Thymus (tissue), 11 donors: Measurements from ENCODE around the gene XYLB. TPM values are rescaled to one million over a fixed set of nuclear protein-coding genes. Genes with fewer than 3 reads are reported as not detected.
"Not testable (repeated sequence)": the region's sequence is repeated elsewhere in the genome, so short reads cannot be mapped to it uniquely, and the experiment has no call there.

Source experiments
- DNase-seq, 9 donors: peaks; one replicate each; pipeline ENCODE4 v3.0.0-alpha.2; 2013; ENCODE audit warnings: low spot score in 9 of 9, low read depth in 6 of 9, missing footprints in 1 of 9
- H3K27ac ChIP-seq, 2 donors: one replicate each; pipeline ENCODE4 v1.5.1; 2013; ENCODE audit warnings: control low read depth in 1 of 2, low read depth in 1 of 2, low read length in 1 of 2, mild to moderate bottlenecking in 1 of 2, moderate library complexity in 1 of 2
- H3K27me3 ChIP-seq, 2 donors: one replicate each; pipeline ENCODE4 v1.5.1; 2013; ENCODE audit warnings: low read length in 1 of 2; ENCODE audit not compliant: control insufficient read depth in 2 of 2, insufficient read depth in 1 of 2
- H3K36me3 ChIP-seq, 2 donors: one replicate each; pipeline ENCODE4 v1.5.1; 2013; ENCODE audit warnings: low read length in 1 of 2, mild to moderate bottlenecking in 1 of 2, moderate library complexity in 1 of 2; ENCODE audit not compliant: control insufficient read depth in 2 of 2, insufficient read depth in 2 of 2
- H3K4me1 ChIP-seq, 2 donors: one replicate each; pipeline ENCODE4 v1.5.1; 2013; ENCODE audit warnings: low read length in 2 of 2; ENCODE audit not compliant: control insufficient read depth in 2 of 2, insufficient read depth in 2 of 2
- H3K4me3 ChIP-seq, 2 donors: one replicate each; pipeline ENCODE4 v1.5.1; 2013; ENCODE audit warnings: low read length in 2 of 2, control low read depth in 1 of 2, mild to moderate bottlenecking in 1 of 2
- H3K9me3 ChIP-seq, 2 donors: one replicate each; pipeline ENCODE4 v1.5.1; 2013; ENCODE audit warnings: low read length in 1 of 2, mild to moderate bottlenecking in 1 of 2; ENCODE audit not compliant: control insufficient read depth in 2 of 2, insufficient read depth in 1 of 2
- WGBS: extraction: QIAGEN DNeasy Blood & Tissue Kit; methylation state at CpG from one replicate; pipeline ENCODE4 v1.1.7; 2013; 5-methylcytosine and 5-hydroxymethylcytosine counted together
- polyA plus RNA-seq: library from polyadenylated mRNA; stranded (reverse); fragments of 200-250 nt; gene quantifications from one replicate; pipeline ENCODE4 v1.2.3, GENCODE V29; 2013
- total RNA-seq: library from RNA; stranded (reverse); fragments of 120-200 nt; gene quantifications from one replicate; pipeline ENCODE4 v1.2.4, GENCODE V29; 2013
- donor health status: healthy.

Gene XYLB
- total and polyA plus RNA-seq, 2 donors = 0.43 to 2.2 TPM

DNA sequence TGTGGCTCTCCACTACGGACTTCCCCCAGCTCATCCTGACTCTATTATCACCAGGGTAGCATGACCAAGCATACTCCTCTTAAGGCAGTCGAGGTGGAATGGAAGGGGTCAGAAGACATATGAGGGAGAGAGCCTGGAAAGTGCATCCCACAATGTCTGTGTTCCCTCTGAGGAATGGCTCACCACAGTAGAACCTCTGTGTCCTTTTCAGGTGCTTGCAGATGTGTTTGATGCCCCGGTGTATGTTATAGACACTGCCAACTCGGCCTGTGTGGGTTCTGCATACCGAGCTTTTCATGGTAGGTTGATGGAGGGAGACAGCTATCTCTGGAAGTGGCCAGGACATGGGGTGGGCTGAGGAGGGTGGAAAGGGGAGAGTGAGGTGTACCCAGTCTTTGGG lies 50.3 kb downstream of the XYLB start:
- no peak overlapping the region for H3K27ac ChIP-seq
- H3K36me3 ChIP-seq = peaks cover 0 to 15% of the 10 kb centered on the region in 2 donors
- H3K4me1 ChIP-seq = no peaks in the 10 kb centered on the region
- DNase-seq = no peak
- no peak overlapping the region for H3K4me3 ChIP-seq
- whole genome bisulfite sequencing = 98% methylated on average over 5 of the region's 5 CpGs
- no peaks in the 10 kb centered on the region for H3K9me3 ChIP-seq
- no peaks in the 10 kb centered on the region for H3K27me3 ChIP-seq

- Histone ChIP-seq H3K4me3 (no peak overlapping the region), H3K36me3 (peaks cover 0 to 18% of the 10 kb centered on the region in 2 donors), H3K9me3 (no peaks in the 10 kb centered on the region), H3K27me3 (no peaks in the 10 kb centered on the region), H3K27ac (no peak overlapping the region), H3K4me1 (no peaks in the 10 kb centered on the region)
- WGBS = 92% methylated on average over 5 of the region's 5 CpGs
- DNase-seq = peak in 5 of 9 donors; percentile 22 to 58 (median 32)
Measured at GRCh38 chr3:38397320-38397719, 50.7 kb downstream of the XYLB start.

GRCh38 chr3:38401246-38401962 lies 54.8 kb downstream of the XYLB start:
- Histone ChIP-seq H3K36me3 (peaks cover 12 to 13% of the 10 kb centered on the region in 2 donors), H3K4me3 (no peak overlapping the region), H3K27ac (no peak overlapping the region), H3K27me3 (no peaks in the 10 kb centered on the region), H3K4me1 (no peaks in the 10 kb centered on the region), H3K9me3 (no peaks in the 10 kb centered on the region)
- 98% methylated on average over 4 of the region's 4 CpGs for WGBS
- DNase-seq = no peak

DNA sequence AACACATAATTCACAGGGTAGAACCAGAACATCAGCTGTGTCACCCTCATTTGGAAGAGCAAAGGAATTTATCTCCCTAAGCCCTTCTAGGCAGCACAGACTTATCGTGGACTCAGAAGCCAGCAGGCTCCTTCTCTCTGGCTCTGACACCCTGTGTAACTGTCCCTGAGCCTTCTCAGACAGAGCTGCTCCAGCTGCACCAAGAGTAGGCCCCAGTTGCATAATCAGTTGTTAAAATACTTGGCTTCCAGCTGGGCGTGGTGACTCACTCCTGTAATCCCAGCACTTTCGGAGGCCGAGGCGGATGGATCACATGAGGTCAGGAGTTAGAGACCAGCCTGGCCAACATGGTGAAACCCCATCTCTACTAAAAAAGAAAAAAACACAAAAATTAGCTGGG lies 57.7 kb downstream of the XYLB start:
- Histone ChIP-seq H3K4me3 (no peak overlapping the region), H3K27me3 (no peaks in the 10 kb centered on the region), H3K36me3 (peaks cover 12 to 13% of the 10 kb centered on the region in 2 donors), H3K4me1 (no peaks in the 10 kb centered on the region), H3K27ac (no peak overlapping the region), H3K9me3 (no peaks in the 10 kb centered on the region)
- no peak for DNase-seq
- 98% methylated on average over 5 of the region's 5 CpGs for WGBS

- no peak for DNase-seq
- Histone ChIP-seq H3K9me3 (no peaks in the 10 kb centered on the region), H3K36me3 (no peaks in the 10 kb centered on the region), H3K27ac (no peak overlapping the region), H3K4me3 (no peak overlapping the region), H3K4me1 (no peaks in the 10 kb centered on the region), H3K27me3 (no peaks in the 10 kb centered on the region)
- 91% methylated on average over 1 of the region's 1 CpG for WGBS
Measured at GRCh38 chr3:38411591-38411990, 65.0 kb downstream of the XYLB start.

DNA sequence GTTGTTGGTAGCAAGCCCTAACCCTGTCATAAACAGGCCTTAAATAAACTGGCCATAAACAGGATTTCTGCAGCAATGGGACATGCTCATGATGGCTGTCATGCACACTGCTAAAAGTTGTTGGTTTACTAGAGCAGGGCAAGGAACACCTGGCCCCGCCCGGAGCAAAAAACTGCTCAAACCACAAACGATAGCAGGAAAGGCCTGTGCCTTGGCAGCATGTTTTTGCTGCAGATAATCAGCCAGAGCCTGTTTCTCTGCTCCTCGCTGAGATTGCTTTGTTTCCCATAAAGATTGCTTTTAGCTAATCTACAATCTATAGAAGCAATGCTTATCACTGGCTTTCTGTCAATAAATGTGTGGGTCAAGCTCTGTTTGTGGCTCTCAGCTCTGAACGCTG lies 74.2 kb downstream of the XYLB start:
- H3K36me3 ChIP-seq, H3K27me3 ChIP-seq, H3K4me3 ChIP-seq, H3K9me3 ChIP-seq: not testable (repeated sequence)
- DNase-seq = peak in 2 of 9 donors; percentile 12 to 65
- 7% methylated on average over 5 of the region's 5 CpGs for WGBS
- Histone ChIP-seq H3K27ac (peak overlapping the region; percentile 25 to 72), H3K4me1 (peaks cover 17 to 19% of the 10 kb centered on the region in 2 donors)

- no peaks in the 10 kb centered on the region for H3K27me3 ChIP-seq
- peak overlapping the region in 1 of 2 donors; percentile 72 for H3K27ac ChIP-seq
- H3K4me3 ChIP-seq = no peak overlapping the region
- no peaks in the 10 kb centered on the region for H3K9me3 ChIP-seq
- peaks cover 21 to 28% of the 10 kb centered on the region in 2 donors for H3K4me1 ChIP-seq
- WGBS = 63% methylated on average over 7 of the region's 7 CpGs
- H3K36me3 ChIP-seq = no peaks in the 10 kb centered on the region
- DNase-seq = peak in 1 of 9 donors; percentile 45
Measured at GRCh38 chr3:38421679-38422336, 75.2 kb downstream of the XYLB start.

DNA sequence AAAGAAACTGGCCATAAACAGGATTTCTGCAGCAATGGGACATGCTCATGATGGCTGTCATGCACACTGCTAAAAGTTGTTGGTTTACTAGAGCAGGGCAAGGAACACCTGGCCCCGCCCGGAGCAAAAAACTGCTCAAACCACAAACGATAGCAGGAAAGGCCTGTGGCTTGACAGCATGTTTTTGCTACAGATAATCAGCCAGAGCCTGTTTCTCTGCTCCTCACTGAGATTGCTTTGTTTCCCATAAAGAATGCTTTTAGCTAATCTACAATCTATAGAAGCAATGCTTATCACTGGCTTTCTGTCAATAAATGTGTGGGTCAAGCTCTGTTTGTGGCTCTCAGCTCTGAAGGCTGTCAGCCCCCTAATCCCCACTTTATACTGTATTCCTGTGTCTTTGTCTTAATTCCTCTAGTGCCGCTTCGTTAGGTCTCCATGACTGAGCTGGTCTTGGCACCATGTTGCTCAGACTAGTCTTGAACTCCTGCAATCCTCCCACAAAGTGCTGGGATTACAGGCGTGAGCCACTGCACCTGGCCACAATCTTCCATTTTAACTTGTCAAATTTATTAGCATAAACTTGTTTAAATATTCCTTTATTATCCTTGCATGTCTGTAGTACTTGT lies 80.3 kb downstream of the XYLB start:
- WGBS = 22% methylated on average over 6 of the region's 6 CpGs
- H3K4me3 ChIP-seq, H3K27me3 ChIP-seq, H3K9me3 ChIP-seq, H3K36me3 ChIP-seq: not testable (repeated sequence)
- Histone ChIP-seq H3K27ac (peak overlapping the region; percentile 80 to 86), H3K4me1 (peaks cover 15 to 28% of the 10 kb centered on the region in 2 donors)
- peak in 6 of 9 donors; percentile 37 to 81 (median 48) for DNase-seq
